GM18499 (cell line): ENCODE data around the gene USP1.

Experiments
- ATAC-seq: cut with Tn5 transposase; IDR thresholded peaks from one replicate; pipeline ENCODE4 v1.9.1; 2021; ENCODE audit warnings: moderate number of reproducible peaks; ENCODE audit not compliant: insufficient read depth, unreplicated experiment

The USP1 gene

GRCh38 chr1:62426237-62426636 is 10.6 kb upstream of the USP1 start:
- ATAC-seq, result no peak

GRCh38 chr1:62426794-62427193 is 10.1 kb upstream of the USP1 start:
- no peak for ATAC-seq

GRCh38 chr1:62428351-62428750 is 8.5 kb upstream of the USP1 start:
- no peak for ATAC-seq

GRCh38 chr1:62429581-62429980 is 7.3 kb upstream of the USP1 start:
- no peak for ATAC-seq

- no peak for ATAC-seq
These were observed 2.8 kb upstream of the USP1 start for GRCh38 chr1:62433861-62434617.

- ATAC-seq, result no peak
These were observed 2.2 kb upstream of the USP1 start for GRCh38 chr1:62434618-62435001.

GRCh38 chr1:62435231-62436038 is 1.4 kb upstream of the USP1 start:
- ATAC-seq, result no peak

GRCh38 chr1:62436039-62436465 is 797 bp upstream of the USP1 start:
- no peak for ATAC-seq

- no peak for ATAC-seq
These were observed 558 bp downstream of the USP1 start for GRCh38 chr1:62437273-62437940.

- no peak for ATAC-seq
These were observed 1.3 kb downstream of the USP1 start for GRCh38 chr1:62438163-62438562.

- ATAC-seq, result no peak
These were observed 3.0 kb downstream of the USP1 start for GRCh38 chr1:62439652-62440371.

- ATAC-seq, result no peak
These were observed 7.9 kb downstream of the USP1 start for GRCh38 chr1:62444701-62445100.

GRCh38 chr1:62448221-62448933 is 11.5 kb downstream of the USP1 start:
- ATAC-seq, result no peak

GRCh38 chr1:62450301-62450700 is 13.5 kb downstream of the USP1 start:
- ATAC-seq, result no peak

GRCh38 chr1:62452951-62453350 is 16.1 kb downstream of the USP1 start:
- no peak for ATAC-seq

GRCh38 chr1:62457955-62458354 is 21.1 kb downstream of the USP1 start:
- no peak for ATAC-seq

- no peak for ATAC-seq
These were observed 25.5 kb downstream of the USP1 start for GRCh38 chr1:62462370-62462769.

GRCh38 chr1:62467092-62467491 is 30.2 kb downstream of the USP1 start:
- no peak for ATAC-seq

- ATAC-seq, result no peak
These were observed 39.8 kb downstream of the USP1 start for GRCh38 chr1:62476525-62477219.
